Pulmonary artery endothelial cell (primary cell): ENCODE measurements around the gene ZNF629. TPM values are rescaled to one million over a fixed set of nuclear protein-coding genes. Genes with fewer than 3 reads are reported as not detected.

Experiments used
- total RNA-seq: library from RNA; depleted of rRNA; stranded (reverse); fragments of >200 nt; gene quantifications from 2 replicates; pipeline ENCODE4 v1.2.3, GENCODE V29; 2014

Gene ZNF629
- total RNA-seq, 1 donor from 2014 or later: 7.8 TPM

Other genes starting within 250 kb of the ZNF629 start
- gene ZNF764, start 228.8 kb downstream of the ZNF629 start, total RNA-seq: 4.3 and 4.5 TPM in 2 replicates
- 6.7 and 7.4 TPM in 2 replicates for gene ZNF688, start 215.5 kb downstream of the ZNF629 start, total RNA-seq
- 8.0 and 9.4 TPM in 2 replicates for gene ZNF785, start 201.5 kb downstream of the ZNF629 start, total RNA-seq
- 4.3 and 5.0 TPM in 2 replicates for gene ZNF689, start 176.8 kb downstream of the ZNF629 start, total RNA-seq
- 6.7 and 11.1 TPM in 2 replicates for gene PRR14, start 136.2 kb downstream of the ZNF629 start, total RNA-seq
- gene FBRS, start 128.8 kb downstream of the ZNF629 start, total RNA-seq: 12.4 and 14.0 TPM in 2 replicates
- gene SRCAP, start 88.0 kb downstream of the ZNF629 start, total RNA-seq: 33.4 and 42.6 TPM in 2 replicates
- 20.9 and 21.2 TPM in 2 replicates for gene PHKG2, start 38.8 kb downstream of the ZNF629 start, total RNA-seq
- 1.3 and 1.6 TPM in 2 replicates for gene CFAP119, start 25.1 kb downstream of the ZNF629 start, total RNA-seq
- gene RNF40, start 24.9 kb downstream of the ZNF629 start, total RNA-seq: 63.8 and 99.4 TPM in 2 replicates
- gene BCL7C, start 106.9 kb upstream of the ZNF629 start, total RNA-seq: 28.8 and 30.7 TPM in 2 replicates
- gene CTF1, start 109.4 kb upstream of the ZNF629 start, total RNA-seq: 0.20 and 0.21 TPM in 2 replicates
- 27.0 and 29.7 TPM in 2 replicates for gene FBXL19, start 136.4 kb upstream of the ZNF629 start, total RNA-seq
- 12.4 and 19.5 TPM in 2 replicates for gene ORAI3, start 161.9 kb upstream of the ZNF629 start, total RNA-seq
- gene SETD1A, start 170.5 kb upstream of the ZNF629 start, total RNA-seq: 2.2 and 2.4 TPM in 2 replicates
- gene HSD3B7, start 198.0 kb upstream of the ZNF629 start, total RNA-seq: 11.3 and 14.9 TPM in 2 replicates
- gene STX1B, start 223.4 kb upstream of the ZNF629 start, total RNA-seq: 0.33 and 0.39 TPM in 2 replicates
- 32.0 and 32.5 TPM in 2 replicates for gene STX4, start 246.4 kb upstream of the ZNF629 start, total RNA-seq